ENCODE data around the gene MEGF9.

Gene MEGF9

GRCh38 chr9:120619751-120620655 lies 94.3 kb downstream of the MEGF9 start:
- DNase-seq = peak; percentile 52 to 67

GRCh38 chr9:120616966-120617935 lies 97.0 kb downstream of the MEGF9 start:
- no peak for DNase-seq

GRCh38 chr9:120612218-120612617 lies 102.1 kb downstream of the MEGF9 start:
- no peak for DNase-seq

GRCh38 chr9:120611690-120612068 lies 102.6 kb downstream of the MEGF9 start:
- no peak for DNase-seq

GRCh38 chr9:120610975-120611689 lies 103.1 kb downstream of the MEGF9 start:
- no peak for DNase-seq

- no peak for DNase-seq
These were observed 104.6 kb downstream of the MEGF9 start for GRCh38 chr9:120609636-120610035.

- no peak for DNase-seq
These were observed 105.8 kb downstream of the MEGF9 start for GRCh38 chr9:120608421-120608820.

GRCh38 chr9:120603591-120603990 lies 110.7 kb downstream of the MEGF9 start:
- DNase-seq = no peak

GRCh38 chr9:120603010-120603409 lies 111.3 kb downstream of the MEGF9 start:
- DNase-seq = no peak

- no peak for DNase-seq
These were observed 120.4 kb downstream of the MEGF9 start for GRCh38 chr9:120593955-120594277.

- DNase-seq = no peak
These were observed 120.9 kb downstream of the MEGF9 start for GRCh38 chr9:120593250-120593954.

GRCh38 chr9:120592210-120592609 lies 122.1 kb downstream of the MEGF9 start:
- no peak for DNase-seq

- DNase-seq = no peak
These were observed 126.9 kb downstream of the MEGF9 start for GRCh38 chr9:120587328-120587727.

- peak; percentile 52 to 78 for DNase-seq
These were observed 130.3 kb downstream of the MEGF9 start for GRCh38 chr9:120583958-120584369.

- peak; percentile 94 to 95 for DNase-seq
These were observed 134.0 kb downstream of the MEGF9 start, which contains the start of gene CDK5RAP2 for GRCh38 chr9:120580051-120580896. Gene CDK5RAP2 (minus strand): TSS chr9:120580167. CDS start chr9:120579978, 189 bp downstream.

- no peak for DNase-seq
These were observed 134.9 kb downstream of the MEGF9 start for GRCh38 chr9:120579139-120580050.

- no peak for DNase-seq
These were observed 139.8 kb downstream of the MEGF9 start for GRCh38 chr9:120574473-120574872.

- no peak for DNase-seq
These were observed 141.8 kb downstream of the MEGF9 start for GRCh38 chr9:120572472-120572871.

GRCh38 chr9:120571443-120572257 lies 142.6 kb downstream of the MEGF9 start:
- no peak for DNase-seq
